ENCODE measurements around the gene COX5B.
"Not testable (repeated sequence)": the region's sequence is repeated elsewhere in the genome, so short reads cannot be mapped to it uniquely, and the experiment has no call there.

COX5B gene

GRCh38 chr2:97673182-97673914 is 27.5 kb downstream of the COX5B start:
- TF ChIP-seq CTCF (IDR thresholded peaks at IDR 0.05; ENCODE audit: low read depth, low read length) = no peak
- in situ Hi-C loops (cut with HindIII; ENCODE audit: low sequenced_read_pairs) = no loop called here
- DNase-seq (ENCODE audit: low read depth, low spot score) = no peak
- H3K4me3 ChIP-seq (ENCODE audit: low read depth, low read length) = no peak overlapping the region

GRCh38 chr2:97673915-97674283 is 28.0 kb downstream of the COX5B start:
- H3K4me3 ChIP-seq (ENCODE audit: low read depth, low read length) = no peak overlapping the region
- DNase-seq (ENCODE audit: low read depth, low spot score) = no peak
- no peak for TF ChIP-seq CTCF (IDR thresholded peaks at IDR 0.05; ENCODE audit: low read depth, low read length)
- in situ Hi-C loops (cut with HindIII; ENCODE audit: low sequenced_read_pairs) = no loop called here

GRCh38 chr2:97675430-97676113 is 29.7 kb downstream of the COX5B start:
- no peak for DNase-seq (ENCODE audit: low read depth, low spot score)
- in situ Hi-C loops (cut with HindIII; ENCODE audit: low sequenced_read_pairs) = no loop called here
- TF ChIP-seq CTCF (IDR thresholded peaks at IDR 0.05; ENCODE audit: low read depth, low read length) = no peak
- no peak overlapping the region for H3K4me3 ChIP-seq (ENCODE audit: low read depth, low read length)

- no peak for DNase-seq (ENCODE audit: low read depth, low spot score)
- in situ Hi-C loops (cut with HindIII; ENCODE audit: low sequenced_read_pairs) = no loop called here
- TF ChIP-seq CTCF (IDR thresholded peaks at IDR 0.05; ENCODE audit: low read depth, low read length) = no peak
- H3K4me3 ChIP-seq (ENCODE audit: low read depth, low read length) = no peak overlapping the region
Measured at GRCh38 chr2:97676620-97677019, 30.8 kb downstream of the COX5B start.

GRCh38 chr2:97677480-97677879 is 31.6 kb downstream of the COX5B start:
- in situ Hi-C loops (cut with HindIII; ENCODE audit: low sequenced_read_pairs) = no loop called here

GRCh38 chr2:97678298-97678697 is 32.4 kb downstream of the COX5B start:
- DNase-seq (ENCODE audit: low read depth, low spot score) = no peak
- in situ Hi-C loops (cut with HindIII; ENCODE audit: low sequenced_read_pairs) = no loop called here
- H3K4me3 ChIP-seq (ENCODE audit: low read depth, low read length) = no peak overlapping the region
- no peak for TF ChIP-seq CTCF (IDR thresholded peaks at IDR 0.05; ENCODE audit: low read depth, low read length)

More at GRCh38 chr2:97677480-97677879, 31.6 kb downstream of the COX5B start:
- TF ChIP-seq CTCF (IDR thresholded peaks at IDR 0.05; ENCODE audit: low read depth, low read length) = no peak
- no peak overlapping the region for H3K4me3 ChIP-seq (ENCODE audit: low read depth, low read length)
- no peak for DNase-seq (ENCODE audit: low read depth, low spot score)

GRCh38 chr2:97687235-97687634 is 41.4 kb downstream of the COX5B start:
- DNase-seq (ENCODE audit: low read depth, low spot score); H3K4me3 ChIP-seq (ENCODE audit: low read depth, low read length); in situ Hi-C loops (cut with HindIII; ENCODE audit: low sequenced_read_pairs): not testable (repeated sequence)

Measured in astrocyte of the spinal cord (primary cell).